Inflammatory macrophage treated with lipopolysaccharide for 4 hours (primary cell): ENCODE data around the gene BAIAP2.
"Not testable (repeated sequence)": the region's sequence is repeated elsewhere in the genome, so short reads cannot be mapped to it uniquely, and the experiment has no call there.

Experiments
- DNase-seq: peaks from one replicate; pipeline ENCODE4 v3.0.0-alpha.2; 2020

BAIAP2 gene

GRCh38 chr17:81147701-81148100 is 112.8 kb downstream of the BAIAP2 start:
- no peak for DNase-seq

- no peak for DNase-seq
Observed at GRCh38 chr17:81148571-81148970, 113.6 kb downstream of the BAIAP2 start.

GRCh38 chr17:81148986-81149533 is 114.1 kb downstream of the BAIAP2 start:
- peak; percentile 87 for DNase-seq

GRCh38 chr17:81150377-81151077 is 115.6 kb downstream of the BAIAP2 start:
- DNase-seq: peak; percentile 81

GRCh38 chr17:81151278-81151677 is 116.3 kb downstream of the BAIAP2 start:
- no peak for DNase-seq

GRCh38 chr17:81152288-81152828 is 117.4 kb downstream of the BAIAP2 start:
- DNase-seq: peak; percentile 16

GRCh38 chr17:81153340-81153803 is 118.4 kb downstream of the BAIAP2 start:
- peak; percentile 96 for DNase-seq

GRCh38 chr17:81154016-81154415 is 119.1 kb downstream of the BAIAP2 start:
- DNase-seq: not testable (repeated sequence)

- DNase-seq: peak; percentile 75
Observed at GRCh38 chr17:81154961-81155360, 120.0 kb downstream of the BAIAP2 start.

GRCh38 chr17:81156866-81157805 is 122.2 kb downstream of the BAIAP2 start:
- no peak for DNase-seq

- DNase-seq: no peak
Observed at GRCh38 chr17:81157848-81158687, 123.1 kb downstream of the BAIAP2 start.

GRCh38 chr17:81158688-81159590 is 124.0 kb downstream of the BAIAP2 start:
- no peak for DNase-seq

- no peak for DNase-seq
Observed at GRCh38 chr17:81159611-81160265, 124.8 kb downstream of the BAIAP2 start.

- peak; percentile 61 for DNase-seq
Observed at GRCh38 chr17:81160306-81160705, 125.4 kb downstream of the BAIAP2 start.

- no peak for DNase-seq
Observed at GRCh38 chr17:81160747-81161453, 125.9 kb downstream of the BAIAP2 start.

GRCh38 chr17:81161536-81161935 is 126.6 kb downstream of the BAIAP2 start:
- DNase-seq: no peak

GRCh38 chr17:81161972-81162371 is 127.0 kb downstream of the BAIAP2 start:
- DNase-seq: no peak

GRCh38 chr17:81162491-81162890 is 127.5 kb downstream of the BAIAP2 start:
- no peak for DNase-seq

- no peak for DNase-seq
Observed at GRCh38 chr17:81163051-81163695, 128.2 kb downstream of the BAIAP2 start.
